Measurements from ENCODE around the gene ANKZF1.
"Not testable (repeated sequence)": the region's sequence is repeated elsewhere in the genome, so short reads cannot be mapped to it uniquely, and the experiment has no call there.

The ANKZF1 gene

GRCh38 chr2:219229305-219230058 is at the start of gene ANKZF1, which contains the start of gene ATG9A:
TSS of gene ANKZF1 (plus strand) at chr2:219229806. CDS start at chr2:219230258, 452 bp downstream.
TSS of gene ATG9A (minus strand) at chr2:219229636. CDS start at chr2:219228024, 1,612 bp downstream.
- DNase-seq (ENCODE audit: extremely low spot score, insufficient read length, low read depth) (peak; percentile 95), FAIRE-seq (peak; percentile 100)

GRCh38 chr2:219180961-219181360 is 48.6 kb upstream of the ANKZF1 start:
- no peak for FAIRE-seq
- no peak for DNase-seq (ENCODE audit: extremely low spot score, insufficient read length, low read depth)

- FAIRE-seq: no peak
- DNase-seq (ENCODE audit: extremely low spot score, insufficient read length, low read depth): no peak
These were observed 48.1 kb upstream of the ANKZF1 start for GRCh38 chr2:219181531-219181930.

GRCh38 chr2:219182331-219183150 is 47.1 kb upstream of the ANKZF1 start:
- FAIRE-seq: no peak
- DNase-seq (ENCODE audit: extremely low spot score, insufficient read length, low read depth): no peak

- DNase-seq (ENCODE audit: extremely low spot score, insufficient read length, low read depth): no peak
- no peak for FAIRE-seq
These were observed 46.3 kb upstream of the ANKZF1 start for GRCh38 chr2:219183151-219183772.

- FAIRE-seq (no peak), DNase-seq (ENCODE audit: extremely low spot score, insufficient read length, low read depth) (no peak)
These were observed 45.5 kb upstream of the ANKZF1 start for GRCh38 chr2:219184121-219184520.

GRCh38 chr2:219186754-219187456 is 42.7 kb upstream of the ANKZF1 start:
- no peak for FAIRE-seq
- no peak for DNase-seq (ENCODE audit: extremely low spot score, insufficient read length, low read depth)

- DNase-seq (ENCODE audit: extremely low spot score, insufficient read length, low read depth) (no peak), FAIRE-seq (no peak)
These were observed 32.2 kb upstream of the ANKZF1 start for GRCh38 chr2:219197388-219197787.

GRCh38 chr2:219198974-219199373 is 30.6 kb upstream of the ANKZF1 start:
- no peak for DNase-seq (ENCODE audit: extremely low spot score, insufficient read length, low read depth)
- FAIRE-seq: no peak

GRCh38 chr2:219199470-219200211 is 30.0 kb upstream of the ANKZF1 start:
- no peak for DNase-seq (ENCODE audit: extremely low spot score, insufficient read length, low read depth)
- no peak for FAIRE-seq

- DNase-seq (ENCODE audit: extremely low spot score, insufficient read length, low read depth); FAIRE-seq: not testable (repeated sequence)
These were observed 28.9 kb upstream of the ANKZF1 start for GRCh38 chr2:219200502-219201326.

- not testable (repeated sequence) for FAIRE-seq; DNase-seq (ENCODE audit: extremely low spot score, insufficient read length, low read depth)
These were observed 28.3 kb upstream of the ANKZF1 start for GRCh38 chr2:219201331-219201730.

GRCh38 chr2:219204425-219205164 is 25.0 kb upstream of the ANKZF1 start:
- DNase-seq (ENCODE audit: extremely low spot score, insufficient read length, low read depth): no peak
- FAIRE-seq: no peak

GRCh38 chr2:219205165-219205538 is 24.5 kb upstream of the ANKZF1 start:
- FAIRE-seq: no peak
- no peak for DNase-seq (ENCODE audit: extremely low spot score, insufficient read length, low read depth)

GRCh38 chr2:219205981-219206327 is 23.7 kb upstream of the ANKZF1 start:
- DNase-seq (ENCODE audit: extremely low spot score, insufficient read length, low read depth) (no peak), FAIRE-seq (no peak)

- DNase-seq (ENCODE audit: extremely low spot score, insufficient read length, low read depth) (peak; percentile 98), FAIRE-seq (peak; percentile 90)
These were observed 23.1 kb upstream of the ANKZF1 start, which contains the start of gene ZFAND2B for GRCh38 chr2:219206328-219207133. TSS of gene ZFAND2B (plus strand) at chr2:219206782. CDS start at chr2:219206988, 206 bp downstream.
